Mucosa of rectum (tissue), 2 donors: ENCODE data around the gene EPHA3.

ENCODE experiments used
- H3K27ac ChIP-seq, 2 donors: one replicate each; pipeline ENCODE4 v1.7.0; 2013; ENCODE audit warnings: inconsistent platforms in 2 of 2, low read depth in 2 of 2, low read length in 2 of 2
- H3K27me3 ChIP-seq, 2 donors: one replicate each; pipeline ENCODE4 v1.7.0; 2013; ENCODE audit warnings: low read length in 2 of 2; ENCODE audit not compliant: control insufficient read depth in 2 of 2, insufficient read depth in 2 of 2
- H3K36me3 ChIP-seq, 2 donors: one replicate each; pipeline ENCODE4 v1.7.0; 2013; ENCODE audit warnings: low read length in 2 of 2; ENCODE audit not compliant: control insufficient read depth in 2 of 2, insufficient read depth in 2 of 2
- H3K4me1 ChIP-seq, 2 donors: one replicate each; pipeline ENCODE4 v1.7.0; 2013; ENCODE audit warnings: low read length in 2 of 2, mild to moderate bottlenecking in 1 of 2; ENCODE audit not compliant: control insufficient read depth in 2 of 2, insufficient read depth in 2 of 2
- H3K4me3 ChIP-seq, 2 donors: one replicate each; pipeline ENCODE4 v1.7.0; 2013; ENCODE audit warnings: low read length in 2 of 2
- H3K9ac ChIP-seq, 2 donors: one replicate each; pipeline ENCODE4 v1.7.0; 2013; ENCODE audit warnings: low read length in 2 of 2, low read depth in 1 of 2, mild to moderate bottlenecking in 1 of 2
- H3K9me3 ChIP-seq, 2 donors: one replicate each; pipeline ENCODE4 v1.7.0; 2013; ENCODE audit warnings: low read length in 2 of 2; ENCODE audit not compliant: control insufficient read depth in 2 of 2
- donor health status: healthy.
- donor health status: Normal muscosa, but diverticular disease.

EPHA3 gene

DNA sequence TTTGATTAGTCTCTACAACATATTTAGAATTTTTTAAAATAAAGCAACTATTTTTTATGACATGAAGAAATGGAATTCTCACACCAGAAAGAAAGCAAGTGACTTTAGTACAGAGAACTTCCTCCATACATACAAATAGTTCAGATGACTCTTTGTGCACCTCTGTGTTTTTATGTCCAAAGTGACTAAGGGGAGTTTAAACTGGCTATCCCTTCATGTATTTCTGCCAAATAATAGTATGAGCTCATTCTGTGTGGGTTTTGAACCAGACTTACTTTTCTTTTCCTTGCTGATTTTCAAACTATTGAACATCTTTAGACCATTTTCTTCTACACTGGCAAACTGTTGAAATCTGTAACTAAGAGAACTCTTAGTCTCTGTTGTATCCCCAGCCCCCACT, 196.3 kb downstream of the EPHA3 start:
- H3K36me3 ChIP-seq = no peaks in the 10 kb centered on the region
- no peak overlapping the region for H3K4me3 ChIP-seq
- no peaks in the 10 kb centered on the region for H3K4me1 ChIP-seq
- H3K9ac ChIP-seq = no peak overlapping the region
- H3K27ac ChIP-seq = no peak overlapping the region
- H3K27me3 ChIP-seq = no peaks in the 10 kb centered on the region
- no peaks in the 10 kb centered on the region for H3K9me3 ChIP-seq

DNA sequence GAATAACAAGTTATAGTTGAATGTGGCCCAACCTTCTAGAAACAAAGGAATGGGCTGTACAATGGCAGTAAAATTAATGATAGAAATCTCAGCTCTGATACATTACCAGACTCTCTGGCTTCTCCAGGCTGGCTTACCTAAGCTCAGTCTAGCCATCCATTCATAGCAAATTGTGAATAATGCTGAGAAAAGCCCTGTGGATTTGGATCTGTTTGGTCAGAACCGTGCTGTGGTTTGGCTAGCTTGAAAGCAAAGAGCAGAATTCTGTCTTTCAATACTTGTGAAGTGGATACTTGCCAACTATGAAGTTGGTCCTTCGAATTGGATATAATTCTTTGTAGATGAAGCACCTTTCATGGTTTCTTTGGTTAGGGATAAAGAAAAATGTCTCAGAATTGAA, 199.1 kb downstream of the EPHA3 start:
- no peaks in the 10 kb centered on the region for H3K36me3 ChIP-seq
- no peaks in the 10 kb centered on the region for H3K27me3 ChIP-seq
- H3K27ac ChIP-seq = no peak overlapping the region
- no peaks in the 10 kb centered on the region for H3K9me3 ChIP-seq
- no peak overlapping the region for H3K9ac ChIP-seq
- H3K4me3 ChIP-seq = no peak overlapping the region
- no peaks in the 10 kb centered on the region for H3K4me1 ChIP-seq

DNA sequence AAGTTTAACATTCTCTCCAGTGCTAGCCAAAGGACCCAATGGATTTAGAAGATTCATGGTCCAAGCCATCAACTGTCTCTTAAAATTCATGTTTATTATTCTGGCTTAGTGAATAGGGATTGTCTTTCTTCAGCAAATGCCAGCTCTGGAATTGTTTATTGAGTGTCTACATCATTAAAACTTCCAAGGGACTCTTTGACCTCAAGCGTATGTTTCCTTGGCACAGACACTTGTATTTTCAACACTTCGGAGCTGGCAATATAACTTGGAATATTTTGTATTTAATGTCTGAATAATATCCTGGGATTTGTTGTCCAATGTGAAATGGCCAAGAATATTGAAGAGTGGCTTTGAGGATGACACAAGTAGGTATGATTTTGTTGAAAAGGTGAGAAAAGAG, 204.2 kb downstream of the EPHA3 start:
- H3K4me3 ChIP-seq = no peak overlapping the region
- H3K9ac ChIP-seq = no peak overlapping the region
- H3K27ac ChIP-seq = no peak overlapping the region
- no peaks in the 10 kb centered on the region for H3K4me1 ChIP-seq
- no peaks in the 10 kb centered on the region for H3K27me3 ChIP-seq
- no peaks in the 10 kb centered on the region for H3K36me3 ChIP-seq
- H3K9me3 ChIP-seq = no peaks in the 10 kb centered on the region

DNA sequence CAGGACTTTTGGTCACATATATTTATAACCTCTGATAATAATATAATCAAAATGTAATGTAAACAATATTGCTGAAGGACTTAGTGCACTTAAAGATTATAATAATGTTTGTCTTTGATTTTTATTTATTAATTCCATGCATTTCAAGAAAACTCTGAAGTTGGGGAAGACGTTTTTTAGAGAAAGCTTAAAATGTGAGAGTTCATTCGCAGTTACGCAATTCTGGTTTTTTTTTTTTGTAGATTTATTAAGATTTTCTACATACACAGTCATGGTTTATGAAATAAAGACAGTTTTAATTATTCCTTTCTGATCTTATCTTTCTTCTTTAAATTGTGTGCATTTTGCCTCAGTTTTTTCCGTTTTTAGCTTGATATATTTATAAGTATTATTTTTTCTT, 204.7 kb downstream of the EPHA3 start:
- Histone ChIP-seq H3K4me1 (no peaks in the 10 kb centered on the region), H3K27ac (no peak overlapping the region), H3K9me3 (no peaks in the 10 kb centered on the region), H3K36me3 (no peaks in the 10 kb centered on the region), H3K4me3 (no peak overlapping the region), H3K27me3 (no peaks in the 10 kb centered on the region), H3K9ac (no peak overlapping the region)

DNA sequence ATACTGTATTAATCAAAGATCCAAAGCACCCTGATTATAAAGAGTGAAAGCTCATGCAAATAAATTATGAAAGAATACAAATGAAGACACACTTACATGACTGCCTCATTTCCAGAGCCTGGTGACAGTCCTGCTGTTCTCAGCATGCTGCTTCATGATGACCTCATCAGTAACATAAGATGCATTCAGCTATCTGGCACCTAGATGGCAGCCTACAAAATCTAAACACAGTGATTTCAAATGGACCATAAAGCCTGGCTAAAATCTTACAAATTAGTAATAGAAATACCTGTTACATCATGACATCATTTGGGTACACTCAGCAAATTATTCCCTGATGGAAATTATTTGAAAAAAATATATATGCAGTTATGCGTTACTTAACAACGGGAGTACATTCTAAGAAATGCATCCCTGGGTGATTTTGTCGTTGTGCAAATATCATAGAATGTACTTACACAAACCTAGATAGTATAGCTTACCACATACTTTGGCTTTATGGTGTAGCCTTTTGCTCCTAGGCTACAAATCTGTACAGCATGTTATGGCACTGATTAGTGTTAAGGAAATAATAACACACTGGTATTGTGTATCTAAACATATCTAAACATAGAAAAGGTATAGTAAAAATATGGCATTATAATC, 207.2 kb downstream of the EPHA3 start:
- H3K9me3 ChIP-seq = no peaks in the 10 kb centered on the region
- H3K4me3 ChIP-seq = no peak overlapping the region
- no peak overlapping the region for H3K9ac ChIP-seq
- no peaks in the 10 kb centered on the region for H3K27me3 ChIP-seq
- H3K36me3 ChIP-seq = no peaks in the 10 kb centered on the region
- H3K27ac ChIP-seq = no peak overlapping the region
- H3K4me1 ChIP-seq = no peaks in the 10 kb centered on the region

DNA sequence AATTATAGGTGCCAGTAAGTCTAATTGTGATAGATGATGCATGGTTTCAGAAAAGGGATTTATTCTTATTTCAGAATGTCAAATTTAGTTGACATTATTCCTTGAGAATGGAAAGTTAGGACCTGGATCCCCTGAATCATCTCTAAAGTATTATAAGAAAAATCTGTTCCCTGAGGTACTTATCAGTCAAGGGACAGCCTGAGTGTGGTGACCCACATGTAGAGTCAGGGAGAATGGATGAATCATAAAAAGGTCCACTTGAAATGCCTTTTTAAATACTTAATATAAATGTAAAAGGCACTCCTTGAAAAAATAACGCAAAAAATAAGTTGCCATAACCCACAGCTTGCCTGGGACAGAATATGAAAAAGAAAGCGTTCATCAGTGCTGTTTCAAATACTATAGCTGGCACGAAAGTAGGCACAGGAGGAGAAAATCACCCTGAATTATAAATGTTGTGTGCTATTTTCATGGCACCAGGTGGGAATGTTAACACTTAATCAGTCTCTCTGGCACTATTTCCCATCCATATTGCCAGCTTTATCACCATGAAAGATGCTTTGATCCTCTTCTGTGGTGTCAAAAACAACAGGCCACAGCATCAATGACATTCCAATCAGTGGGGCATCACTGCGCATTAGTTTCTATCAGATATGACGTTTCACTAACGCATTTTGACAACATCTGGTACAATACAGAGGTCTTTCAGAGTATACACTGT, 208.5 kb downstream of the EPHA3 start:
- no peaks in the 10 kb centered on the region for H3K27me3 ChIP-seq
- H3K9ac ChIP-seq = no peak overlapping the region
- no peaks in the 10 kb centered on the region for H3K9me3 ChIP-seq
- no peaks in the 10 kb centered on the region for H3K36me3 ChIP-seq
- no peaks in the 10 kb centered on the region for H3K4me1 ChIP-seq
- H3K27ac ChIP-seq = no peak overlapping the region
- H3K4me3 ChIP-seq = no peak overlapping the region

DNA sequence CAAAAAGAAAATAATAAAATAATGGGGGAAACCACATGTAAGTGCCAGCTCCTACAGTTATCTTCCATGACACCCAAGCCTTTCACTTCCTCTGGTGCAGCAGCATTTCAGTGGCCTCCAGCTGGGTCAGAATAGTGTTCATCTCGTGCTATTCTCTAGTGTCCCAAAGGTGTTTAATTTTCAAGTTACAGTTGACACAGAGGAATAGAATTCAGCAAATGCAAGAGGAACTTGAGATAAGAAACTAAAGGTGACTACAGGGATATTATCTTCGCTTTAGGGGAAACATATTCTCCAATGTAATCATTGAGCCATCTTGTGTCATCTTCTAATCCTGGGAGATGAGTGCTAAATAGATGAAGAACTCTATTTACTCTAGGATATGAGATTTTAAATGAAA, 212.8 kb downstream of the EPHA3 start:
- Histone ChIP-seq H3K27ac (no peak overlapping the region), H3K9me3 (no peaks in the 10 kb centered on the region), H3K27me3 (no peaks in the 10 kb centered on the region)

DNA sequence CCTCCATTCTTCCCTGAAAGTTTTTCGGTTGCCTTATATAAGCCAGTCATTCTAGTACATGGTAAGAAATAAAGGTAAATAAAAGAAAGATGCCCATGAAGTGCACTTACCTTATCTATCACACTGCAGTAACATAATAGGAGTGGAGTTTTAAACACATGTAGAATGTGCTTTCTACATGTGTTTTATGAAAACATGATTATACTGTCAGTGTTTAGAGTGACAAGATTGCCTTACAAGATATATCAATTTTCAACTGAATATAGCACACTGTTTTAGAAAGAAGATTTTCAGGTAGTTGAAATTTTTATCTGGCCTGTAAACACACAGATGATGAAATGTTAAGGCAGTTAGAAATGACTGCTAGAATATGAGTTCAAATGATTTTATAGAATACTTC, 219.6 kb downstream of the EPHA3 start:
- Histone ChIP-seq H3K9me3 (no peaks in the 10 kb centered on the region), H3K4me3 (no peak overlapping the region), H3K36me3 (no peaks in the 10 kb centered on the region), H3K9ac (no peak overlapping the region), H3K4me1 (no peaks in the 10 kb centered on the region), H3K27ac (no peak overlapping the region), H3K27me3 (no peaks in the 10 kb centered on the region)

More for the DNA sequence above, 212.8 kb downstream of the EPHA3 start:
- Histone ChIP-seq H3K4me3 (no peak overlapping the region), H3K4me1 (no peaks in the 10 kb centered on the region), H3K9ac (no peak overlapping the region), H3K36me3 (no peaks in the 10 kb centered on the region)

DNA sequence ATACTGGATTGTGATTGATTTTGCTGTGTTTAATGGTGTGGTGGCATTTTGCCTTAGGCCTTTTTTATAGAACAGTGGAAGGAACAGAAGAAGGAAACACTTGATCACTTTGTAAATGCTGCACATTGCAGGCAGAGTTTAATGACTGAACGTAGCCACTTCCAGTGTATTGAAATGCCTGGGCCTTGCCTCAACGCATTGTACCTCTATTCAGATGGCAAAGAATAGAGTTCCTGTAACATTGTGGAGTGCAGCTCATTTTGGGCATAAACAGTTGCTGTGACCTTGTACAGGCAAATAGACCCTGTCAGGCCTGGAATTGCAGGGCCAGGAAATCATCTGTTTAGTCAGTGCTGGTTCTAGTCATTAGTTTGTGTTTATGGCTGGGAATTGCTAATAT, 225.0 kb downstream of the EPHA3 start:
- Histone ChIP-seq H3K27me3 (no peaks in the 10 kb centered on the region), H3K9ac (no peak overlapping the region)

DNA sequence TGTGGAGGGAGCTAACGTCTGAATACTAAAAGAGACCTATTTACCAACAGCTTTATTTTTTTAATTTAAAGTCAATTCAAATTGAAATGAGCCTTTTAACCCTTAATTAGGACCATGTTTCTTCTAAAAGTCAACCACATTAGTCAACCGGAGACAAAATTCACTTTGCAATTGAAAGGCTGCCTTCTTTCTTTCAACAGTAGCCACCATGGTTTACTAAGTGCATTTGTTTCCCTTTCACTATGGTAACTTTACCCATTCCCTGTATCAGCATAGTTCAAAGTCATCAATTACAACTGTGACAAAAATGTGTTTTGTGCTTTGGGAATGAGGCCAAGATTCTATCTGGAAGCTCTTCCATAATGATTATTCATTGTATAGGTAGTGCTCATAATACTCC, 225.4 kb downstream of the EPHA3 start:
- H3K27ac ChIP-seq = no peak overlapping the region
- no peaks in the 10 kb centered on the region for H3K4me1 ChIP-seq
- no peaks in the 10 kb centered on the region for H3K9me3 ChIP-seq
- H3K36me3 ChIP-seq = no peaks in the 10 kb centered on the region
- no peak overlapping the region for H3K9ac ChIP-seq
- no peak overlapping the region for H3K4me3 ChIP-seq
- no peaks in the 10 kb centered on the region for H3K27me3 ChIP-seq

More for the DNA sequence above, 225.0 kb downstream of the EPHA3 start:
- no peak overlapping the region for H3K4me3 ChIP-seq
- no peaks in the 10 kb centered on the region for H3K4me1 ChIP-seq
- H3K9me3 ChIP-seq = no peaks in the 10 kb centered on the region
- H3K27ac ChIP-seq = no peak overlapping the region
- no peaks in the 10 kb centered on the region for H3K36me3 ChIP-seq
